GM19025 (cell line): ENCODE measurements around the gene CSF1R.
"Not testable (repeated sequence)": the region's sequence is repeated elsewhere in the genome, so short reads cannot be mapped to it uniquely, and the experiment has no call there.

Experiments used
- ATAC-seq: cut with Tn5 transposase; IDR thresholded peaks from one replicate; pipeline ENCODE4 v1.9.1; 2021; ENCODE audit warnings: mild to moderate bottlenecking, low read depth, moderate library complexity; ENCODE audit not compliant: unreplicated experiment

The CSF1R gene

DNA sequence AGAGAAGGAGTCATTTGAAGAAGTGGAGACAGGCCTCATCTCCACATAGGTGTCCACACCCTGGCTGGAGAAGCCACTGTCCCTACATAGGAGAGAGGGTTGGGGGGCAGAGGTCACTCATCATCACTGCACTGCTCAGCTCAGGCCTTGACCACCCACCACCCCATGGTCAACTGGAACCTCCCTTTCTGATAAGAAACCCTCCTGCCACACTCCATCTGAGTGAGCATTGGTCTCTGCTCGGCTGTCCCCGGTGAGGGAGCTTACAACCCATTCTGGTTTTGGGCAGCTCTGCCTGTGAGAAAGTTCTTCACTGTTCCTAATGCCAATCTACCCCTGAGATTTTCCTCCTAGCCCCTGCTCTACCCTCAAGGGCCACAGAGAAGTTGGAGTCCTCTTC is 28.8 kb downstream of the CSF1R start:
- no peak for ATAC-seq

DNA sequence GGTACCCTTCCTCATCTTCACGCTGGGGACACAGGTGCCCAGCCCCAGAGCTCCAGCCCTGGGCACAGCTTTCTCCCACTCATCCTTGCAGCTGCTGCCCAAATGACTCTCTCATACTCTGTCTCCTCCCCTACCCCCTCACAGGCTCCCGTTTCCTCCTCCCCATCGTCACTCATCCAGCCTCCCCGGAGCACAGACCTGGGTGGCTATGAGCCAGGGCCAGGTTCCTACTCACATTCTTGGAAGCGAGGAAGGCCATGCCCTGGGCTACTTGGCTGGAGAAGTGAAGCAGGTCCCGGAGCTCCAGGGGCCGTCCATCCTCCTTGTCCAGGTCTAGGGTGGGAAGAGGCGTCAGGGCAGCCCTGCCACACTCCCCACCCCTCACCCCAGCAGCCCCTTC is 29.3 kb downstream of the CSF1R start:
- no peak for ATAC-seq

DNA sequence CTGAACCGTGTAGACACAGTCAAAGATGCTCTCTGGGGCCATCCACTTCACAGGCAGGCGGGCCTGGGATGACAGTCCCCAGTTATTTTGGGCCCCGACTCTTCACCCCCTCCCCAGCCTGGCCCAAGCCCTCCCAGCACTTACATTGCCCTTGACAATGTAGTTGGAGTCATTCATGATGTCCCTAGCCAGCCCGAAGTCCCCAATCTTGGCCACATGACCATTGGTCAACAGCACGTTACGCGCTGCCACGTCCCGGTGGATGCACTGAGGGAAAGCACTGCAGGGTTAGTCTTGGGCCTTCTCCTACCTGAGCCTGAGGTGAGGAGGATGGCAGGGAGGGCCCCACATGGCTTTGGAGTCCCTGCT is 30.3 kb downstream of the CSF1R start:
- no peak for ATAC-seq

DNA sequence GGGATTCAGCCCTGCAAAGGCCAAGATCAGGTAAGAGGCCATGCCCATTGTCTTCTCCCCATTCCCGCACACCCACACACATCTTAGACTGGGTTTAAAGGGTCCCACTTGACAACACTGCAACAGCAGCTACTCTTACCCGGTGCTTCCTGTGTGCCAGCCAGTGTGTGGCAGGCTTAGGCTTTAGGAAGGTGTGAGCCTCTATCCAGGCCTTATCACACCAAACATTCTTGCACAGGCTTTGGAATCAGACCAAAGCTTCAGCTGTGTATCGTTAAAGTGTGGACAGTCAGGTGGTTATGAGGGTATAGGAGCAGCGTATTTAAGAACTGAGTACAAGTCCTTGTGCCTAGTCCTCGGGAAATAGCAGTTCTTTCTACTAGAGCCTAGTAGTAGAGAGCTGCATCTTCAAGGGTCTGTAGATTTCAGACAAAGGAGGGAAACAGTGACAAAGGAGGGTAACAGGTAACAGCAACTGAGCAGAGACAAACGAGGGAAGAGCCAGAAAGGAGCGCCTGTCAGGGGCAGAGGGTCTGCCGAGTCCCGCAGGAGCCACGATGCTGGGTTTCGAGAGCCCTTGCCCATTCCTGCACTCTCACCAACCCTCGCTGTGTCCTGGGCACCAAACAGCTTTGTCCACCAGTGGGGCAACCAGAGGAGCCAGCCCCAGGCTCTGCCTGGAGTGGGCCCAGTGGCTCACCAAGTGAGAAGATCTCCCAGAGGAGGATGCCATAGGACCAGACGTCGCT is 30.9 kb downstream of the CSF1R start:
- no peak for ATAC-seq

DNA sequence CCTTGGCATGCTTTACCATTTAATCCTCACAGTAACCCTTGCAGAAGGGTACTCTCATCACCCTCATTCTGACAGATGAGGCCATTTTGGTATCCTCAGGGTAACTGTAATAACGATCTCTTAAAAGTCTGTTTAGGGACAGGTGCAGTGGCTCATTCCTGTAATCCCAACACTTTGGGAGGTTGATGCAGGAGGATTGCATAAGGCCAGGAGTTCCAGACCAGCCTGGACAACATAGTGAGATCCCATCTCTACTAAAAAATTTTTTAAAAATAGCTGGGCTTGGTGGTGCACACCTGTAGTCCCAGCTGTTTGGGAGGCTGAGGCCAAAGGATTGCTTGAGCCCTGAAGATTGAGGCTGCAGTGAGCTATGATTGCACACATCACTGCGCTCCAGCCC is 31.8 kb downstream of the CSF1R start:
- no peak for ATAC-seq

DNA sequence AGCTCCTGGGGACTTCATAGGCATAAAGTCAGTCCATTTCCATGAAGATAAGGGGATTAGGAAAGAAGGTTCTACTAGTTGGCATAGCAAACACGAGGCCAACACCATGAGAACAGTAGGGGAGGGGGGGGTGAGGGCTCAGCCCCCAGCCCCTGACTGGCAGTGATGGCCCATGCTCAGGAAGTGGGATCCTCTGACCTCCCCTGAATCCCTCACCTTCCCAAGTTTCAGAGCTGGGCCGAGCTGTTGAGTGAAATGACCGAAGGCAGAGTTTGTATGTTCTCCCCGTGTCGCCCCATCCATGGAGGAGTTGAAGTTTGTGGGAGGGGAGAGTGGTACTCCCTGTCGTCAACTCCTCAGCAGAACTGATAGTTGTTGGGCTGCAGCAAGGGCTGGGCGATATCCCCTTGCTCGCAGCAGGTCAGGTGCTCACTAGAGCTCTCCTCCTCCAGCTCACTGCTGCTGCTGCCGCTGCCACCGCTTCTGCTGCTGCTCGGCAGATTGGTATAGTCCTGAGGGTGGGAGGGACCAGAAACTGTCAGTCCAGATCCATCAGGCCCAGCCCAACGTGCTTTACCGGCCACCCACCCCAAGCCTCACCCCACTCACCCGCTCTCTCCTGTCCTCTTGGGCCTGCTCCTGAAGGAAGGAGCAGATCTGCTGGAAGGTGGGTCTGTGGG is 32.5 kb downstream of the CSF1R start:
- ATAC-seq, result no peak

DNA sequence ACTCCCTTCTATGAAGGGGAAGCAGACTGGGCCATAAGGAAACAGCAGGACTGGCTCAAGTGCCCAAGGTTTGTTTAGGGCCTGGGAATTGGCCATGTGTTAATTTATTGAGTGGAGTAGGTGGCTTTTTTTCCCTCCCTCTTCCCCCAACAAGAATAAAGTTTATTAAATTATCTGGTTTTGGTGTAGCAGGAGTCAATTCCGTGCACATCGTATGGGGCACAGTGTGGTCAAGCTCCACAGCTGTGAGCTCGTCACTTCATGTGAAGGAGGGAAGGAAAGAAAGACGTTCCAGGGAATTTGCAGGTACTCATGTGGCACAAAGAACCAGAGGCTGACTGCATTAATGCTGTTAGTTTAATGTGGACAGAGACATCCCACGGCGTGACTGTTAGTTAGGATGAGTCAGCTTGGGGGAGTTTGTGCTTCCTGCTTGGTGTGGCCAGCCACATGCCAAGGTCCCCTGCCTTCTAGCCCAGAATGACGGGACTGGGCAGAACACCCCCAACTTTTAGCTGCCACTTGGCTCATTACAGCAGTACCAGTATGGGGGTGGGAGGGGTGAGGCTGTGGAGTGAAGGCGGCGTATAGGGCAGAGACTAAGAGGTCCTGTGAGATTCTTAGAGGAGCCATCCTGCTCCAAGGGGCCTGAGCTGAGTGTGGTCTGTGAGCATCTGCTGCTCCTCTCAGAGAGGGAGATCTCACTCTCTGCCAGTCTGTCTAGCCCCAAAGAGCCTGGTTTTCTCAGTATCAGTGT is 33.2 kb downstream of the CSF1R start:
- ATAC-seq, result no peak

DNA sequence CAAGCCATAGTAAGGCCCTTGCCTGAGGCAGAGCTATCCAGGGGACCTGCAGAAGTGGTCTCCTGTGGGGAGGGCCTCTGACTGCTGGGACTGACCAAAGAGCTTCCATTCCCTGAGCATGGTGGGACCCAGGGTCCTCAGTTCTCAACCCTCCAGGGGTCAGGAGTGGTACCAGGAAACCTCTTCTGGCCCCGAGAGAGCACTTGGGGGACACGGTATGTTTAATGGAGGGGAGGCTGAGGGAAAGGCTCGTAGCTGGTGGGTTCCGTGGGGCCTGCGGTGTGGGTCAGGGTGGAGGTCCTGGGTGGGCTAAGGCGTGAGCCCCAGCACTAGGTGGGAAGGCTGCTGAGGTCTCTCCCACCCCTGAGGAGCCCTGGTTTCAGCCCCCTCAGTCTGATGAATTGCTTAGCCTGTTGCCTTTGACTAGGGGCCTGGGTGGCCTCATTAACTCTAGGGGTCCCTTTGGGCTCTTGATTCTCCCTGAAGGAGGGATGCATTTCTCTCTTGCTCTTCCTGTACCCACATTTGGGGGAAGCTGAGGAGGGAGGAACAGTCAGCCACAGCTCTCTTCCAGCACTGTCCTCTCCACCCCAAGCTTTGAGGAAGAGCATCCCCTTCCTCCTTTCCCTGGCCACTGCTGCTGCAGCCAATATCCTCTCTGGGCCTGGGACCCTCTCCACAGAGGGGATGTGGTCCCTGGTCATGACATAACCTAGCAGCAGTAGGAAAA is 34.0 kb downstream of the CSF1R start:
- no peak for ATAC-seq

DNA sequence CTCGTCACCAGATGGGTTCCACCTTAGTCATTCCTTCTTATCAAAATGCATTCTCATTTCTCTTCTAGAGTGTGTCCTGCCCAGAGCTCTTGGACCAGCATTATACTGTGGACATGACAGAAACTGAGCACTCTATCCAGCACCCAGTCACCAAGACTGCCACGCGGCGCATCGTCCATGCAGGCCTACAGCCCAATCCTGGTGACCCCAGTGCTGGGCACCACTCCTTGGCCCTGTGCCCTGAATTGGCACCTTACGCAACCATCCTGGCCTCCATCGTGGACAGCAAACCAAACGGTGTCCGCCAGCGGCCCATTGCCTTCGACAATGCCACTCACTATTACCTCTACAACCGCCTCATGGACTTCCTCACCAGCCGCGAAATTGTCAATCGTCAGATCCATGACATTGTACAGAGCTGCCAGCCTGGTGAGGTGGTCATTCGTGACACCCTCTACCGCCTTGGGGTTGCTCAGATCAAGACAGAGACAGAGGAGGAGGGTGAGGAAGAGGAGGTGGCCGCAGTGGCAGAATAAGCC is 34.6 kb downstream of the CSF1R start:
- no peak for ATAC-seq

DNA sequence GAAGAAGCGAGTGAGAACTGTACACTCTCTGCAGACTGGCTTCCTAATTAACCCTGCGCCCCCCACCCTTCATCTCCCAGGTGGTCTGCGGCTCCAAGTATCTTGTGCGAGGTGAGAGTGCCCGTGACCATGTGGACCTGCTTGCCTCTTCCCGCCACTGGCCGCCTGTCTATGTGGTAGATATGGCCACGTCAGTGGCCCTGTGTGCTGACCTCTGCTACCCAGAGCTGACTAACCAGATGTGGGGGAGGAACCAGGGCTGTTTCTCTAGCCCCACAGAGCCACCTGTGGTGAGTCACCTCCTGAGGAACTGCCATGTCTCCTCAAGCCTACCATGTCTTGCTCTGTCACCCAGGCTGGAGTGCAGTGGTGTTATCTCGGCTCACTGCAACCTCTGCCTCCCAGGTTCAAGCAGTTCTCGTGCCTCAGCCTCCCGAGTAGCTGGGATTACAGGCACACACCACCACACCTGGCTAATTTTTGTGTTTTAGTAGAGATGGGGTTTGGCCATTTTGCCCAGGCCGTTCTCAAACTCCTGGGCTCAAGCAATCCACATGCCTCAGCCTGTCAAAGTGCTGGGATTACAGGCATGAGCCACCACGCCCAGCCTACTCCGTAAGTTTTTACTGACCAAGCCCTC is 36.1 kb downstream of the CSF1R start:
- not testable (repeated sequence) for ATAC-seq

DNA sequence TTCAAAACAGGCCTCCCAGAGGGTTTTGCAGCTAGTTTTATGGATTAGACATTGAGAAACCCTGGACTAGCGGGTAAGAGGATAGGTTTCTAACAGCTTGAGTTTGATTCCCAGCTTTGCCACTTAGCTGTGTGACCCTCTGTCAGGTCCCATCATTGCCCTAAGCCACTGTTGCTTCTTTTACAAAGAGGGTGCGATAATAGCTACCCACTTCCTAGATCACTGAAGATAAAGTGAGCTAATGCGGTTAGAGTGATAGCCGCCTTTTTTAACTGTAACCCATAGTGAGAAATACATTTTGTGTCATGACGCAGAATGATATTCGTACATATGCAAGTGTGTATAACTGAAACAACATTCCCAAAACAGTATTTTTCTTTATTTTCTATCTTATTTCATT is 40.3 kb downstream of the CSF1R start:
- ATAC-seq, result no peak

DNA sequence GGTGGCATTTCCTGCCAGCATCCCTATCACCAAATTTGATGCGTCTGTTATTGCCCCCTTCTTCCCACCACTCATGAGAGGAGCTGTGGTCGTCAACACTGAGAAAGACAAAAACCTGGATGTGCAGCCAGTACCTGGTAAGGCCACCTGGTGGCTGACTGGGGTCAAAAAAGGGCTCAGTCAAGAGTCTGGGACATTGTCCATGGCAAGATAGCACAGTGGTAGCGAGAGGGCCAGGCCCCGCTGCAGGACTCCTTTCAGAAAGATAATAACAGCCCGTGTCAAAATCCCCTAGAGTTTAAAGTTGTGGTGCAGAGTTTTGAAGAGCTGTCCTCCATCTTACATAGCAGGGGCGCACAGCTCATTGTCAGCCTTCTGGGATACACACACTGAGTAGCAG is 40.8 kb downstream of the CSF1R start:
- no peak for ATAC-seq

DNA sequence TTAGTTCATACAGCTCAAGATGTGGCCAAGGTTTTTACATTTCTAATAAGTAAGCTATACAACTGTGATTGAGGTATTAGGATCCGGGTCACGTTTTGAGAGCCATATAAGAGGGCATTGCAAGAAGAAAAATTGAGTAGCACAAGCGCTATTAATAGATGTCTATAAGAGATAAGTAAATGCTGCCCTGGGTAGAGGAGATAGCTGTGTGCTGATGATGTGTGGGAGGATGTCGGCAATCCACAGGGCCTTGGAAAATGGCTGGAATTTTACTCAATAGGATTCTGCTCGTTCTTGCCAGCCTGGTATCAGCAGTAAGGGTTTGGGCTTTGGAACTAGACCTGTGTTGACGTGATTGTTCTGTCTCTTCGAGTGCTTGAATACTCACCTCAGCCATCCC is 41.6 kb downstream of the CSF1R start:
- no peak for ATAC-seq

DNA sequence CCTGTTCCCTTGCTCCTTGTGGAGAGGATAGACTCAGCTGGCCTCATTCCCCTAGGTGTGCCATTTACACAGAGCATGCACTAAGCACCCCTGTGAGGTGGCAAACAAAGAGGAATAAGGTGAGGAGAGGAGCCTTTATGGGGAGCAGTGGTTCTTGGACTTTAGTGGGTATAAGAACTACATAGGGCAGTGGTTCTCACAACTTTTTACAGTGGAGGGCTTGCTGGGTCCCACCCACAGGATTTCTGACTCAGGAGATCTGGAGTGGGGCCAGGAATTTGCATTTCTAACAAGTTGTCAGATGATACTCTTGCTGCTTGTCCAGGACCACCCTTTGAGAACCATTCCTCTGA is 42.0 kb downstream of the CSF1R start:
- no peak for ATAC-seq

DNA sequence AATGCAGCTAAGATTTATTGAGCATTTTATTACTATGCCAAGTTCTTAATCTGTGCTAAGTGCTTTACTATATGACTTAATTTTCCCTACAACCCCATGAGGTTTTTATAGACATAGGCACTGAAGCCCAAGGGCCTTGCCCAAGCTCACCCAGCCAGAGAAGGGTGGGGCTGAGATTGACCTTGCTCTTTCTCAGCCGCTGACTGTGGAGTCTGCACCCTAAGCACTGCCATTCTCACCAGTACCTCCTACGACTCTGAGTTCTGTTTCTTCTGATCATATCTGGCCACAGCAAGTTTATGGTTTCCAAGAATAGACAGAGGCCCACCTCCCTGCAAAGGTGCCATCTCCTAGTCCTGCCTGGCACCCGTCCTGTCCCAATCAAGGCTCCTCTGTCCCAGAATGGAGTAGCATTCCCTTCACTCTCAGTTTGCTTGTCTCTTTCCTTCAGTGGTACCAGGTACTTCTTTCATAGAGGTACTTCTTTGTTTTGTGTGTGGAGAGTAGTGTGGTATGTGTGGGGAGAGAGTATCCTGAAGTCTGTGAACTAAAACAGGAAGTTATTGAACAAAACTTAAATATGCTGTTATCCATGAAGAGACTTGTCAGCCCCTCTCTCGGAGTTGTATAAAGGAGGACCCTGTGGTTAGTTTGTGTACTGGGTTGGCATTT is 42.6 kb downstream of the CSF1R start:
- no peak for ATAC-seq

DNA sequence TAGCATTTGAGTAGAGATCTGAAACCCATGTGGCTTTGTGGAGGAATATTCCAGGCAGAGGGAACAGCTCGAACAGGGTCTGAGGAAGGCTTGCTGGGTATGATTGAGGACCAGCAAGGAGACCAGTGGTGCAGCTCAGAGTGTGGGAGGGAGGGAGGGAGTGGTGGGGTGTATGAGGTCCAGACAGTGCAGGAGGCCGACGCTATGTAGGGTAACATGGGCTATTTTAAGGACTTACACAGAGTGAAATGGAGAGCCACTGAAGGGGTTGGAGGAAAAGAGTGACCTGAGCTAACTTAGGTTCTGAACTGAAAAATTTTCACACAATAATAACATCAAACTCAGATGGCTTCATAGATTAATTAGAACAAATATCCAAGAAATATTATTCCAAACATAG is 43.9 kb downstream of the CSF1R start:
- ATAC-seq, result no peak

DNA sequence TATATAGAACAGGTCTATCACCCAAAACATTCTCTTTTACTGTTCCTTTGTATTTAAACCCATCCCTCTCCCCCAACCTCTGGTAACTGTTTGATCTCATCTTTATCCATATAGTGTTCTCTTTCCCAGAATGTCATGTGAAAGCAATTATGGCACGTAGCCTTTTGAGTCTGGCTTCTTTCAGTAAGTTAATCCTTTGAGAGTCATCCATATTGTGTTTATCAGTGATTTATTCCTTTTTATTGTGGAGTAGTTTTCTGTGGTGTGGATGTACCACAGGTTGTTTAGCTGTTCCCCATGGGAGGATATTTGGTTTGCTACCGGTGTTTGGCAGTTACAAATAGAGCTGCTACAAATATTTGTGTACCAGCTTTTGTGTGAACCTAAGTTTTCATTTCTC is 47.8 kb downstream of the CSF1R start:
- ATAC-seq, result no peak

DNA sequence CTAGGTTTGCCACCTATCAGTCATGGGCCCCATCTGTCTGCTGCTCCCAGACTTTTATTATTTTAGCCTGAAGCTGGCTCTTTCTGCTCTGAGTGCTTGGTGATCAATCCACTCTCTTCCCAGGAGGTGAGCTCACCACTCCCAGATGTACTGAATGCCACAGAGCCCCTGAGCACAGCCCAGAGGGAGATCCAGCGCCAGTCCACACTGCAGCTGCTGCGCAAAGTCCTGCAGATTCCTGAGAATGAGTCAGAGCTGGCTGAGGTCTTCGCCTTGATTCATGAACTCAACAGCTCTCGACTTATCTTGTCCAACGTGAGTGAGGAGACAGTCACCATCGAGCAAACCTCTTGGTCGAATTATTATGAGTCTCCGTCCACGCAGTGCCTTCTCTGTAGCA is 49.8 kb downstream of the CSF1R start:
- no peak for ATAC-seq

DNA sequence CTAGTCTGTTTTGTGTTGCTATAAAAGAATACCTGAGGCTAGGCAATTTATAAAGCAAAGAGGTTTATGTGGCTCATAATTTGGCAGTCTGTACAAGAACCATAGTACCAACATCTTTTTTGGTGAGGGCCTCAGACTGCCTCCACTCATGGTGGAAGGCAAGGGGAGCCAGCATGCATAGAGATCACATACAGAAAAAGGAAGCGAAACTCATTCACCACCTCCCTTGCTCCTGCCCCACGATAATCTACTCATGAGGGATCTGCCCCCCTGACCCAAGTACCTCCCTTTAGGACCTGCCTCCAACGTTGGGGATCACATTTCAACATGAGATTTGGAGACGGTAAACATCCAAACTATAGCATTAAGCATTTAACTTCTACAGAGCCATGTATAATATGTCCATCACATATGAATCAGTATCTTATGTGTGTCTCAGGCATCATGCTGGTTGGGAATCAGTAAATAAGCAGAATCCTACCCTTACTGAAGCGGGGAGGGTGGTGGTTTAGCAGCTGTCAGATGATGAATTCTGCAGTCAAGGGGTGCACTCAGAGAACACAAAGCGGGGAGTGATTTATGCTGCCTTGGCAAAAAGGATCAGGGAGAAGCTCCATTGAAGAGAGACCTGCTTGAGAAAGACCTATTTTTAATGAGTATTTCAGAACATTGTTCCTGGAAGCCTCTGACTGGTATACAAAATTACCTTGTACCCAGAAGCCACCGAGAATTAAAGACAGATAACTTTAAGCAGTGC is 51.0 kb downstream of the CSF1R start:
- ATAC-seq, result no peak
